T-helper 1 cell treated with Interleukin-12 subunit alpha and Interleukin-12 subunit beta and Interleukin-4 antibody, amounts not matched to agents 30 μg/mL and 1 μg/mL, for 36 hours (primary cell): Measurements from ENCODE around the gene MED25.

Experiments
- H3K27ac Mint-ChIP-seq: one replicate; pipeline ENCODE4 v1.8.0; 2021; ENCODE audit warnings: mild to moderate bottlenecking, mixed read lengths
- H3K27me3 Mint-ChIP-seq: one replicate; pipeline ENCODE4 v1.8.0; 2021; ENCODE audit warnings: low read depth, mixed read lengths
- H3K36me3 Mint-ChIP-seq: one replicate; pipeline ENCODE4 v1.8.0; 2021; ENCODE audit warnings: low read depth, mixed read lengths
- H3K4me1 Mint-ChIP-seq: one replicate; pipeline ENCODE4 v1.8.0; 2021; ENCODE audit warnings: low read depth, mixed read lengths
- H3K4me3 Mint-ChIP-seq: one replicate; pipeline ENCODE4 v1.8.0; 2021; ENCODE audit warnings: mild to moderate bottlenecking, moderate library complexity, mixed read lengths
- H3K9me3 Mint-ChIP-seq: one replicate; pipeline ENCODE4 v1.8.0; 2021; ENCODE audit warnings: mixed read lengths

The MED25 gene

DNA sequence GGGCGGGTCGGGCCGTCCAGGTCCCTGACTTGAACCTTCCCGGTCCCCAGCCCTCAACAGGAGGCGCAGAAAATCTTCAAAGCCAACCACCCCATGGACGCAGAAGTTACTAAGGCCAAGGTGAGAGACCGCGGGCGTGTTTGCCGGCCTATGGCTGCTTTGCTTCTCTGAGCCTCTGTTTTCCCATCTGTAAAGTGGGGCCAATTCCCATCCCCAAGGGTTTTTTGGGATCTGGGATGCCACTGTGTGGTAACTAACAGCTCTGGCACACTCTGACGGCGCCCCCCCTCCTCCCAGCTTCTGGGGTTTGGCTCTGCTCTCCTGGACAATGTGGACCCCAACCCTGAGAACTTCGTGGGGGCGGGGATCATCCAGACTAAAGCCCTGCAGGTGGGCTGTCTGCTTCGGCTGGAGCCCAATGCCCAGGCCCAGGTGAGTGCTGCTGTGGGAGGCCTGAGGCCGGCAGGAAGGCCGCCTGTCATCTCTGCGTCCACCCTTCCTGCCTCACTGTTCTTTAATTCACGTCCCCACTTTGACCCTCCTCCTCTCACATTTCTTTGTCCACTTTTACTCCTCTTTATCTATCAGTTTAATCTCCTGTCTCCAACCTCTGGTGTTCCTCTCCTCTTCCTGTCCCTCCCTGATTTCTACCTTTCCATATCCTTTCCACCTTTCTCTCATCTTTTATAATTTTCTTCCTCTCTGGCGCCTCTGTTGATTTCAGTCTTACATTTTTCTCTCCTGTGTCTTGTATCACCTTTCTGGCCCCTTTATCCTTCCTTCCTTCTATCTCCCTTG is 12.1 kb upstream of the MED25 start:
- peaks cover 14% of the 10 kb centered on the region for H3K4me1 Mint-ChIP-seq
- peak overlapping the region; percentile 17 for H3K27ac Mint-ChIP-seq
- H3K27me3 Mint-ChIP-seq, result no peaks in the 10 kb centered on the region
- H3K9me3 Mint-ChIP-seq, result no peaks in the 10 kb centered on the region
- peaks cover 9% of the 10 kb centered on the region for H3K36me3 Mint-ChIP-seq
- no peak overlapping the region for H3K4me3 Mint-ChIP-seq

DNA sequence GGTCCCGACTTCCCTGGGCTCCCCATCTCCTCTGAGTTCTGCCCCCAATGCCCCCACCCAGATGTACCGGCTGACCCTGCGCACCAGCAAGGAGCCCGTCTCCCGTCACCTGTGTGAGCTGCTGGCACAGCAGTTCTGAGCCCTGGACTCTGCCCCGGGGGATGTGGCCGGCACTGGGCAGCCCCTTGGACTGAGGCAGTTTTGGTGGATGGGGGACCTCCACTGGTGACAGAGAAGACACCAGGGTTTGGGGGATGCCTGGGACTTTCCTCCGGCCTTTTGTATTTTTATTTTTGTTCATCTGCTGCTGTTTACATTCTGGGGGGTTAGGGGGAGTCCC is 11.5 kb upstream of the MED25 start:
- peaks cover 14% of the 10 kb centered on the region for H3K4me1 Mint-ChIP-seq
- peak overlapping the region; percentile 17 for H3K27ac Mint-ChIP-seq
- no peaks in the 10 kb centered on the region for H3K27me3 Mint-ChIP-seq
- H3K4me3 Mint-ChIP-seq, result no peak overlapping the region
- no peaks in the 10 kb centered on the region for H3K9me3 Mint-ChIP-seq
- peaks cover 9% of the 10 kb centered on the region for H3K36me3 Mint-ChIP-seq

DNA sequence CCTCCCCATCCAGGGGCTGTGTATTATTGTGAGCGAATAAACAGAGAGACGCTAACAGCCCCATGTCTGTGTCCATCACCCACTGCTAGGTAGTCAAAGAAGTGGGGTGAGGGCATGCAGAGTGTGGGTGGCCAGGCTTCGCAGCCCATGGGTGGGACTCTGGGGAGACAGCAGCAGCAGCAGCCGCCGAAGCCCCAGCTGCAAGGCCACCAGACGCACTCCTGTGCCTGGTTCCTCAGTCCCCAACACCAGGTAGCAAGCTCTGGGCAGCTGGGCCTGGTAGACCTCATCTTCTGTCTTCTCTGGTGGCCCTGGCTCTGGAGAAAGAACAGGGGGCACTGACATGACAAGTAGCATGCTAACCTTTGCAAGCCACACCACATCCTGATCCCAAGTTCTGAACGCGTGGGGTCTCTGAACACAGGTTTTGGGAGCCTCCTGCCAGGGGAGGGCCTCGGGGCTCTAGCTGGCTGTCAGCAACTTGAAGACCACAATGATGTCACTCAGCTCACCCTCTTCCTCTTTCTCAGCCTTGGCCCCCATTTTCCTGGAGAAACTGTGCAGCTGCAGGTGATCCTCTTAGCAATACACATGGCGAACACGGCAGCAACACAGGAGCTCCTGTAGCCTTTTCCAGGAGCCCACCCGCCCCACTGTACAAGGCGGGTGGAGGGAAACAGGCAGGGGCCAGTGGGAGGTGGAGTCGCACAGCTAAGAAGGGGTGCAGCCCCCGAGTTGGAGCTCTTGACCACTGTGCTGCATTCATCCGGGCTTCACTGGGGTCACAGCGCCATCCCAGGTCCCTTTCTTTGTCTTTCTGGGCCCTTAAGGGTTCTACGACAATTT is 10.8 kb upstream of the MED25 start:
- H3K36me3 Mint-ChIP-seq, result peaks cover 9% of the 10 kb centered on the region
- H3K9me3 Mint-ChIP-seq, result no peaks in the 10 kb centered on the region
- H3K27me3 Mint-ChIP-seq, result no peaks in the 10 kb centered on the region
- peaks cover 16% of the 10 kb centered on the region for H3K4me1 Mint-ChIP-seq
- H3K4me3 Mint-ChIP-seq, result no peak overlapping the region
- H3K27ac Mint-ChIP-seq, result peak overlapping the region; percentile 67

DNA sequence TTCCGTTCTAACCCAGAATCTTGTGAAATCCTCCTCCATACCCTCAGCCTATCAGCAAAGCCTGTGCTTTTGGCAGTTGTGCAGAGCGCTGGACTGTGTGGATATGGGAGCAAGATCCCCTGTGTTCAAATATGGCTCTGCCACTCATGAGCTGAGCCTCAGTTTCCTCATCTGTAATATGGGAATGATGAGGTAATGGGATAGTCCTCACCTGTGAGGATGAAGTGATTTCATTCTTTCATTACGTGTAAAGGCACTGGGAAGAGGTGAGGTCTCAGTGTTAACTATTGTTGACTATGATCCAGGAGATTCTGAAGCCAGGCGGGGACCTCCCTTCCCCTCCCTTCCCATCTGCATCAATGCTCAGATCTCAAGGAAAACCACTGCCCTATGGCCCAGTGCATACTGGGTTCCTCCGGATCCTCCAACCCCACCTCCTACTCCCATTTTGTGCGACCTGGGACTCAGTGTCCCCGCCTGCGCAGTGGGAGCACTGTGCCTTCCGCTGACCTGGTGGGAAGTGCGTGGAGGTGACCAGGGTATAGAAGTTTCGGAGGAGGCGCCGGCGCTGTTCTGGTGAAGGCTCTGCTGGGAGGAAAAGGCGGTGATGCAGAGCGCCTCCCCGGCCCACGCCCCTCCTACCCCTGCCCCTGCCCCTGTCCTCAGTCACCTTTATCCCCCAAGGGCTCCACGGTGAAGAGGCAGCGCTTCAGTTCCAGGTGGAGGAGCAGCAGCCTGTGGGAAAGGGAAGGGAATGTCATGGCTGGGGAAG is 10.0 kb upstream of the MED25 start:
- H3K27ac Mint-ChIP-seq, result peak overlapping the region; percentile 18
- peaks cover 9% of the 10 kb centered on the region for H3K36me3 Mint-ChIP-seq
- H3K9me3 Mint-ChIP-seq, result no peaks in the 10 kb centered on the region
- H3K27me3 Mint-ChIP-seq, result no peaks in the 10 kb centered on the region
- H3K4me3 Mint-ChIP-seq, result peak overlapping the region; percentile 81
- H3K4me1 Mint-ChIP-seq, result peaks cover 19% of the 10 kb centered on the region

DNA sequence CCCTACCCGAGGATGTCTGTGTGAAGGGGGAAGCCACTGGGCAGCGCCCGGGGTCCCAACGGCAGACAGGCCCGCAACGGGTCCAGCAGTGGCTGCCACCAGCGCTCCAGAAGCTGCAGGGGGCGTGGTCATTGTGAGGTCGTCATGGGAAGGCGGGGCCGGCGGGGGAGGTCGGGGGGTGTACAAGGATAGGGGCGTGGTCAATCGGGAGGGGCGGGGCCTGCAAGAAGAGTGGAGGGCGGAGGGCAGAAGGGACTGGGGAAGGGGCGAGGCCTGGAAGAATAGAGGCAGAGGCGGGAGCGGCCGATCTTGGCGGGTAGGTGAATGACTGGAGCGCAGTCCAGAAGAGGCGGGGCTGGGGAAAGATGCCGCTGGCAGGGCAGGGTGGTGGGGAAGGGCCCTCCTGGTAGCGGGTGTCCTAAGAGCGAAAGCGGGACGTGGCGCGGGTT is 9.4 kb upstream of the MED25 start:
- H3K9me3 Mint-ChIP-seq, result no peaks in the 10 kb centered on the region
- H3K27ac Mint-ChIP-seq, result peak overlapping the region; percentile 68
- peaks cover 6% of the 10 kb centered on the region for H3K36me3 Mint-ChIP-seq
- H3K27me3 Mint-ChIP-seq, result no peaks in the 10 kb centered on the region
- H3K4me1 Mint-ChIP-seq, result peaks cover 24% of the 10 kb centered on the region
- H3K4me3 Mint-ChIP-seq, result peak overlapping the region; percentile 81

DNA sequence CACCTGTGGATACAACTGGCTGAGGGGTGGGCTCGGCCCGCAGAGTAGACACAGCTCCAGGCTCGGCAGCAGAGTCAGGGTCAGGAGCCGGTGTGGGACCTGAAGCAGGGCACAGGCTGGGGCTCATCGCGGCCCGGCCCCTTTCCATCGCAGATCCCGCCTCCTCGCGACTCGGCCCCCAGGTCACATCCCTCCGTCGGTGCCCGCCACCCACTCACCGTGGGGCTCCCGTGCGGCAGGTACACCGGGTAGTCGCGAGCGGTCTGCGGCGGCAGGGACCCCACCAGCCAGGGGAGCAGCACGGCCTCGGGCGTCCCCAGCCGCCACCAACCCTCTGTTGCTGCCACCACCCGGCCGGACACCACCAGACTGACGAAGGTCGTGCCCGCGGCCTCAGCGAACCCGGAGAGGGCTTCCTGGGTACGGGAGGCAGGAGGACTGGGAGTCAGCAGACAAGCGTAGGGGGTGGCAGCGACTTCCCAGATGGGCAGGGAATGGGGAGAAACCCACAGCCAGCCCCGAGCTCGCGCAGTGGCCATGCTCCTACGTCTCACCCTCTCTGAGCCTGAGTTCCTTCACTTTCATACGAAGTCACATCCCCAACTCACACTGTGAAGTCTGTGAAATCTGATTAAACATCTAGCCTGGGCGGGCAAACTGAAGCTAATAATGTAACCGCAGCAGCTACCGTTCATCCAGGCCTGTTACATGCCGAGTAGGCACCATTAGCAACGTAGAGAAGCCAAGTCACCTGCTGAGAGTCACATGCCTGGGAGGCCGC is 8.7 kb upstream of the MED25 start:
- peaks cover 25% of the 10 kb centered on the region for H3K4me1 Mint-ChIP-seq
- peaks cover 6% of the 10 kb centered on the region for H3K36me3 Mint-ChIP-seq
- peak overlapping the region; percentile 81 for H3K4me3 Mint-ChIP-seq
- peak overlapping the region; percentile 68 for H3K27ac Mint-ChIP-seq
- H3K27me3 Mint-ChIP-seq, result no peaks in the 10 kb centered on the region
- H3K9me3 Mint-ChIP-seq, result no peaks in the 10 kb centered on the region

DNA sequence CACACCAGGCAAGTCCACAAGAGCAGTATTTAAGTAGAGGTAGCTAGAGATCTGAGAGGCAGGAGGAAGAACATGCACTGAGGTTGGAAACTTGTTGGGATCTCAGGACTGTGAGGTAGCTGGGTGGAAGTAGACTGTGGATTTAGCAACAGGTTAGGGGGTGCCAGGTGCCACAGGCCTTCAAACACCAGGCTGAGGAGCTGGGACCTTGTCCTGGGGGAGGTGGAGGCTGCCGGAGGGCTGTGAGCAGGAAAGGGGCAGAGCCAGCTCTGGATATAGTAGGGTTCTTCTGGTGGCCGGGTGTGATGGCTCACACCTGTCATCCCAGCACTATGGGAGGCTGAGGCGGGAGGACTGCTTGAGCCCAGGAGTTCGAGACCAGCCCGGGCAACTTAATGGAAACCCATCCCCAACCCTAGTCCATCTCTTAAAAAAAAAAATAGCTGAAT is 8.1 kb upstream of the MED25 start:
- H3K4me3 Mint-ChIP-seq, result peak overlapping the region; percentile 81
- H3K9me3 Mint-ChIP-seq, result no peaks in the 10 kb centered on the region
- peaks cover 27% of the 10 kb centered on the region for H3K4me1 Mint-ChIP-seq
- H3K27ac Mint-ChIP-seq, result peak overlapping the region; percentile 42
- no peaks in the 10 kb centered on the region for H3K27me3 Mint-ChIP-seq
- peaks cover 6% of the 10 kb centered on the region for H3K36me3 Mint-ChIP-seq

DNA sequence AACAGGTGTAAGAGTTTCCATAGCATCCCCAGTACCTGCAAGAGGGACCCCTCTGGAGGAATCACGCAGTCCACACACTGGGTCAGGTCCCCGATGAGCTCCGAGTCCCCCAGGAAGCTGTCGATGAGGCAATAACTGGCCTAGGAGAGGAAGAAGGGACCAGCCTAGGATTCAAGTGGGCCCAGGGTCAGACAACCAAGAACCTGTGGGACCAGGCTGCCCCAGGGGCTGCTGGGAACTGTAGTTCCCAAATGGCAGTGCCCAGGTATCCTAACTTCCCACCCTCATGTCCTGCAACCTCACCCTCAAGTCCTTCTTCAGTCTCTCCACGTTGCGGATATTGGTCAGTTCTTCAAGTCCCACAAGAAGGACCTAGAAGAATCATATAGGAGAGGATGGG is 6.8 kb upstream of the MED25 start:
- peaks cover 26% of the 10 kb centered on the region for H3K4me1 Mint-ChIP-seq
- H3K27ac Mint-ChIP-seq, result no peak overlapping the region
- H3K36me3 Mint-ChIP-seq, result peaks cover 2% of the 10 kb centered on the region
- no peaks in the 10 kb centered on the region for H3K9me3 Mint-ChIP-seq
- H3K4me3 Mint-ChIP-seq, result peak overlapping the region; percentile 25
- H3K27me3 Mint-ChIP-seq, result no peaks in the 10 kb centered on the region

DNA sequence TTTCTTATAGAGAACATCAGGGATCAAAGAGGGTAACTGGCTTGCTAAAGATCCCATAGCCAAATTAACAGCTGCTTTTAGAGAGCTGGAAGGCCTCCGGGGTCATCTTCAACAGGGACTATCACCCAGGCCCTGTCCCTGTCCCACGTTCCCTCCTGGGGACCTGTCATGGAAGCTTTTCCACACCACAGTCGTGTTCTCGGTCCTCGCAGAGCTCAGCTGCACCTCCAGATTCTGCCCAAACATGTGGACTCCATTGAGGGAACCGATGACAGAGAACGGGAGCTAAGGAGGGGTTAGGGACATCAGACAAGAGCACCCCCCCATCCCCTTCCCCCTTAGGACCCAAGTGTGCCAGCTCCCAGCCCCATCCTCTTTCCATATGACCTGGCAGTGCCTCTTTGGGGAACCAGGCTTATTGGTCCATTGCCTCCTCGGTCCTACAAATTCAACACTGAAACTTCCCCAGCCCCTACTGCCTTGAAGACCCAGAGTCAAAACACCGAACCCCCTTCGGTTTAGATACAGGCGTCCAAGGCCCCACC is 5.6 kb upstream of the MED25 start:
- Mint-ChIP-seq H3K36me3 (no peaks in the 10 kb centered on the region), H3K27me3 (no peaks in the 10 kb centered on the region), H3K27ac (peak overlapping the region; percentile 95), H3K4me3 (peak overlapping the region; percentile 82), H3K4me1 (peaks cover 30% of the 10 kb centered on the region), H3K9me3 (no peaks in the 10 kb centered on the region)

DNA sequence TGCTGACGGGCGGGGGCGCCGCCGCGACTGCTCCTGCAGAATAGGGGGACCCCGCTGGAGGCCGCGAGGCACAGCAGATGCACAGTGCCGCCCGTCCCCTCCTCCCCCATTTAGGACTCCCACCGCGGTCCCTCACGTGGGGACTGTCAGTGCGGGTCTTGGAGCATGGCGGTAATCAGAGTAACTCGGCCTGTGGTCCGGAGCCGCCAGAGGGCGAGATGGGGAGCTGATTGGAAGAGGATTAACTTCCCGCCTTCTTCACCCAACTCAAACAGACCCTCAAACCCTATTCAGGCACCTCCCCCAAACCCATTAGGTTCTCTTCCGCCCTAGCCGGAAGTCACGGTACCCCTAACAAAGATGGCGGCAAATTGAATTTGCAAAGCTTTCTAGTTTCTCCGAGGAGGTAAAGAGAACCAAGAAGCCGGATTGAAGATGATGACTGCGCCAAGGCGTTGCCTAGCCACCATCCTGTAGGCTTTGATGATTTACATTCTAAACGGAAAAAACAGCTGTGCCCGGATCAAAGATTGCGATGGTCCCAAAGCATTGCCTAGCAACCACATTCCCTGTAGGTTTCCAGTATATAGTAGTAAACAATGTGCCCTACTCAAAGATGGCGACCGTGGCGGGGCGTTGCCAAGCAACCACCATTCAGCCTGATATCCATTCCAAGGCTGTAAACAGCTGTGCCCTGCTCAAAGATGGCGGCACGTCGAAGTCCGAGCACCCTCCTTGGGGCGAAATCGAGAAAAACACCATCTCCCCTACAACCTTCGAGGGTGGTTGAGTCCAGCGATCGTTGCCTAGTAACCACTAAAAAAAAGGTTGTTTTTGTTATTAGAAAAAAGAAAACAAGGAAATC is 4.9 kb upstream of the MED25 start, which contains the start of gene FUZ:
FUZ (minus strand) TSS at position 296 of the 865 bp plus-strand sequence; CDS start at position 110, 186 bp downstream.
- H3K27ac Mint-ChIP-seq, result peak within 1 kb of the TSS; percentile 95
- H3K36me3 Mint-ChIP-seq, result no peaks in the 10 kb centered on the region
- no peaks in the 10 kb centered on the region for H3K27me3 Mint-ChIP-seq
- peaks cover 28% of the 10 kb centered on the region for H3K4me1 Mint-ChIP-seq
- H3K4me3 Mint-ChIP-seq, result peak within 1 kb of the TSS; percentile 82
- H3K9me3 Mint-ChIP-seq, result no peaks in the 10 kb centered on the region

DNA sequence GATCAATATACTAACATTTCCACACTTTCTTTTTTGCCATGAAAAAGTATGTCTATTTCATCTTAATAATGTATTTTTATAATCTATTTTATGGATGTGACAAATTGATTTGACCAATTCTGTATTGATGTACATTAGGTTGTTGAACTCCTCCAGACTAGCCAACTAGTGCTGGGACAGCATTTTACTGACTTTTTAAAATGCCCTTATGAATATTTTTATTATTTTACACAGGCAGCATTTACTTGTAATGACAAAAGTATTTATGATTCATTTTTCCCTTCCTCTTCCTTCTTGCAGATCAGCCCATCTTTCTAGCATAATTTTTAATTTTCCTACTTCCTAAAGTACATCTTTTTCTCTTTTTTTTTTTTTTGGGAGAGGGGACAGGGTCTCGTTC is 4.1 kb upstream of the MED25 start:
- no peaks in the 10 kb centered on the region for H3K9me3 Mint-ChIP-seq
- H3K27me3 Mint-ChIP-seq, result no peaks in the 10 kb centered on the region
- H3K4me1 Mint-ChIP-seq, result peaks cover 27% of the 10 kb centered on the region
- H3K4me3 Mint-ChIP-seq, result peak overlapping the region; percentile 51
- no peaks in the 10 kb centered on the region for H3K36me3 Mint-ChIP-seq
- H3K27ac Mint-ChIP-seq, result peak overlapping the region; percentile 95

DNA sequence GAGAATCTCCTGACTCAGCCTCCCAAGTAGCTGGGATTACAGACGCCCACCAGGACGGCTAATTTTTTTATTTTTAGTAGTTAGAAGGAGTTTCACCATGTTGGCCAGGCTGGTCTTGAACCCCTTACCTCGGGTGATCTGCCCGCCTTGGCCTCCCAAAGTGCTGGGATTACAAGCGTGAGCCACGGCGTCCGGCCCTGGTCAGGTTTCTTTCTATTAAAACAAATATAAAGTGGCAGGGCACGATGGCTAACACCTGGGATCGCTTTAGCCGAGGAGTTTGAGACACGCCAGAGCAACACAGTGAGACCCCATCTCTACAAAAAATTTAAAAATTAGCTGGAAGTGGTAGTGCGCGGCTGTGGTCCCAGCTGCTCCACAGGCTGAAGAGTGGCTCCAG is 1.5 kb upstream of the MED25 start:
- Mint-ChIP-seq H3K27ac (no peak overlapping the region), H3K27me3 (no peaks in the 10 kb centered on the region), H3K4me3 (peak overlapping the region; percentile 28)

More for the DNA sequence above, 1.5 kb upstream of the MED25 start:
- Mint-ChIP-seq H3K36me3 (peaks cover 5% of the 10 kb centered on the region), H3K9me3 (no peaks in the 10 kb centered on the region), H3K4me1 (peaks cover 31% of the 10 kb centered on the region)
